GM18870 (cell line): Measurements from ENCODE around the gene KRTAP10-7.

Experiments
- ATAC-seq: cut with Tn5 transposase; IDR thresholded peaks from one replicate; pipeline ENCODE4 v1.9.1; 2021; ENCODE audit warnings: moderate library complexity; ENCODE audit not compliant: unreplicated experiment

Gene KRTAP10-7

DNA sequence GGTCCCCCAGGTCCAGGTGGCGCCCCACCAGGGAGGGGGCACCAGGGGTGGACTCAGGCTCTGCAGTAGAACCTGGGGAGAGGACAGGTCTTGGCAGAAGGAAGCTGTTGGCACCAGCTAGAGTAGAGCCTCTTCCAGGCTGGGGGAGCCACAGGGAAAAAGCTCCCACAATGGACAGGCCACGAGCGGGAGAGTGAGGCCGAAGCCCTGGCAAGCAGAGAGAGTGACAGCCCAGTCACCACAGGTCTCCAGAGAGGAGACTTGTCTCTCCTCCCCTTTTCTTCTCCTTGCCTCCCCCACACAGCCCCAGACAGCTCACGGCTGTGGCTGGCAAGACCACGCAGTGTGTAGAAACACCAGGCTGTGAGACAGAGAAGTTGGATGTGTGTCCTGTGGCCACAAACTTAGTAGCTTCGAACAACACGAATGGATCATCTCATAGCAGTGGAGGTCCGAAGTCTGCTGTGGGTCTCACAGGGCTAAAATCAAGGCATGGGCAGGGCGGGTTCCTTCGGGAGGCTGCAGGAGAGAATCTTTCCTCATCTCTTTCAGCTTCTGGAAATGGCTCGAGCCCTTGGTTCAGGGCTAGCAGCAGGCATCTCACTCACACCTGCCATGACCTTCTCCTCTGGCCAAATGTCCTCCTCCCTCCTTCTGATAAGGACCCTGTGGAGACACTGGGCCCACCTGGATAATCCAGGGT is 50.7 kb downstream of the KRTAP10-7 start:
- no peak for ATAC-seq
